HG03520 (cell line): ENCODE data around the gene NCK2.
A peak's percentile ranks its signal among the peaks of the same experiment; 100 is the strongest.

Experiments
- ATAC-seq: cut with Tn5 transposase; IDR thresholded peaks from one replicate; pipeline ENCODE4 v1.9.1; 2021; ENCODE audit warnings: mild to moderate bottlenecking, moderate library complexity; ENCODE audit not compliant: unreplicated experiment

Gene NCK2

DNA sequence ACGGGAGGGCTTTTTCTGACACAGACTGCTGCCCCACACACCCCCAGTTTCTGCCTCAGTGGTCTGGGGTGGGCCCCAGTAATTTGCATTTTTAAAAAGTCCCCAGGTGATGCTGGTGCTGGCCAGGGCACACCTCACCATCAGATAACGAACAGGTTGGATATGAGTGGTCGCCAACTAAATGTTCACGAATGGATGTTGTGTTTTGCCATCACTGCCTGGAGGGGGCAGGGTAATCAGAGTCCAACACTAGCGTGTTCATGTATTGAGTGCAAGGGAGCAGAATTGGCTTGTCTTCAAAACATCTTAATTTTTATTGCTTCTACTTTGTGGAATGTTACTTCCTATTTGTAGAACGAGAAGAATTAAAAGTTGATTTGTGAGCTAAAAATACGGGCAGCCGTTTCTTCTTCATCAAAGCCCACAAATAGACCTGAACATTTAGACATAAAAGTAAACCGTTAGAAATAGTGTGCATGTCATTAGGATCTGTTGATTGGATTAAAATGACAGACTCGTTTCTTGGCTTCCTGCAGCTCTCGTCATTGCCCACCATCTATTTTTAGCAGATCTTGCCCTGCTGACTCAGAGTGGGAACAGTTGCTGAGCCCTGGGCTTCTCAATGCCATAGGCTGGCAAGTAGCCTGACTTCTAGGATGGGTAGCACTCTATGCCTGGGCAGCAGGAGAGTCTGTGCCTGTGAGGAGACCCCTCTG is 45.2 kb downstream of the NCK2 start:
- peak; percentile 52 for ATAC-seq

DNA sequence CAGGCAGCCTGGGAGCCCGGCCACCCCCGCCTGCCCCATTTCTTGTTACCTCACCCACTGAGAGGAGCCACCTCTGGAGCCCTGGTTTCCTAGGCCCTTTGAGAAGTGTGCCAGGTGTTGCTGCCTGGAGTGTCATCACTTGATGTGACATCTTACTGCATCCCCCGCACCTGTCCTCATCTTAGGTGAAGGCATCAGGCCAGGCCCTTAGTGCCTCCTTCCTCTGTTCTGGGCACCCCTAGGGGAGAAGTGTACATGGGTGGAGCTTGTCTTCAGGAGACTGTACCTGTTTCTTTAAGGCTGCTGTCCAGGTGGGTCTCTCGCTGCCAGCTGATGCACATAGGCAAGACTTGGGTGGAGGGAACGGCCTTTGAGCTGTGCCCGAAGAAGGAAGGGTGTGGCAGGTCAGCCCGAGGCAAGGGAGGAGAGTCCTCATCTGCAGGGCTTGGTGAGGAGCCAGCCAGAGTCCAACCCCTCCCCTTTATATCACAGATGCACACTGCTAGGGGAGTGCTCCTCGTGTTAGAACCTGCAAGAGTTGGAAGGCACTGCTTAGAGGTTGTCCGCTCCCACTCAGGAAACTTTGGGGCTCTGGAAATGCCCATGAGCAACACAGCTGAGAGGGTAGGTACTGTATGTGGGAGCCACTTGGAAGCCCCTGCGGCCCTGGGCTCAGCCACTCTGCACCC is 45.9 kb downstream of the NCK2 start:
- ATAC-seq, result peak; percentile 3

DNA sequence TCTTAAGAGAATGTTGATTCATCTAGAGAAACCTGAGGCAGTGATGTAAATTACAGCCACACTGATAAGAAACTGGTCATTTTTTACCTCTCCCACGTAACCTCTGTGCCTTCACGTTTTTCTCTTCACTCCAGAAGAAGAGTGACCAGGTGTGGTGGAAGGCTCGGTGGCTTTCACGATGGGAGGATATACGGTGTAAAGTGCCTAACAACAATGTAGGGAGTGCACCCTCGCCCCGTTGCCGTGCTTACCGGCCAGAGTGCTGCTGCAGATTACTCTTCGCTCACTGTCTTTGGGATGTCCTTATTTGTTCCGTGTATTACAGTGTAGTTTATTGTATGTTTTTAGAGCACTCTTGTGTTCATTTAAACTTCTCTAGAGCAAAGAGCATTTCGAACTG is 46.5 kb downstream of the NCK2 start:
- ATAC-seq, result no peak

DNA sequence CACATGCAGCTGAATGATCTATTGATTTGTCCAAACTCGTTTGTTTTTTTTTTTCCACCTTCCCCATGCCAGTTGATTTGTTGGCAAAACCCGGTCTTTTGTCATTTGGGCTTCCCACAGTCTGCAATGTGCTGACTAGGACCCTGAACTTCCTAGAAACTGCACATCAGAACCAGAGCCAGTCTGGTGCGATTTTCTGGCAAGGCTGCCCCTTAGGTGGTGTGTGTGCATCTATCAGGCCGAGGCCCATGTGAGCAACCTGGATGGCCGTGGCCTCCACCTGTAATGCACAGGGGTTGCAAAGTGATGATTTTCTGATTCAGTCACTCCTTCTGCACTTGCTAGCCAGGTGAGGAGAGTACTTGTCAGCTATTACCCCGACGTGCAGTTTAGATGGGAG is 47.8 kb downstream of the NCK2 start:
- no peak for ATAC-seq

DNA sequence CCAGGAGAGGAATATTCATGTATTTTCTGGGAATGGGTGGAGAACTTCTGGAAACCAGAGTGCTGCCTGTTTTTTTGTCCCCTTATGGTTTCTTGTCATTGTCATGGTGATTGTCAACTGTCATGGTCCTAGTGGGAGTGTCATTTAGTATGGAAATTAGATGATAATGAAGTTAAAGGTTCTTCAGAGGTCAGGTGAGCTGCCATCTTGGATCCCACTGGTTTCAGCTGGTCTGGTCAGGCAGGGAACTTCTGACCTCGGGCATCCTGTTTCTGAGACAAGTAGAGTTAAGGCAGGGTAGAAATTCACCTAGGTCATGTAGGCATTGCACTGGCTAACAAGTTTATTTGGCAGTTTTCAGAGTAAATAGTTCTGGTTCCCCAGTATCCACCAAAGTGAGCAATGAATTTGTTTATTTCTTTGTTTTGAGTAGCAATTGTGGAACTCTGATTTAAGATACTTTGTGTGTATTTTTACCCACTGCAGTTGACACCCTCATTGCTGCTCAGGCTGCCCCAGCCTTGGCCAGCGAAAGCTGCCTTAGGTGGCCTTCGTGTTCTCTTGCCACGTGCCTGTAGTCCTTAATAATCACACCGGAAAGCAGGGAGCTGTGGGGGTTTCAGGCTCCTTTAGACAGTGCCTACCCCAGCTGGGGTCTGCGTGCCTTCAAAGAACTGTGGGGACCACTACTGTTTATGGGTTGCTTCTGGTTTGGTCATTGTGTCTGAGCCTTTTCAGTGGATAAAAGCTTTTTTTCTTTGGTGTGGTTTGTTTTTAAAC is 48.7 kb downstream of the NCK2 start:
- no peak for ATAC-seq

DNA sequence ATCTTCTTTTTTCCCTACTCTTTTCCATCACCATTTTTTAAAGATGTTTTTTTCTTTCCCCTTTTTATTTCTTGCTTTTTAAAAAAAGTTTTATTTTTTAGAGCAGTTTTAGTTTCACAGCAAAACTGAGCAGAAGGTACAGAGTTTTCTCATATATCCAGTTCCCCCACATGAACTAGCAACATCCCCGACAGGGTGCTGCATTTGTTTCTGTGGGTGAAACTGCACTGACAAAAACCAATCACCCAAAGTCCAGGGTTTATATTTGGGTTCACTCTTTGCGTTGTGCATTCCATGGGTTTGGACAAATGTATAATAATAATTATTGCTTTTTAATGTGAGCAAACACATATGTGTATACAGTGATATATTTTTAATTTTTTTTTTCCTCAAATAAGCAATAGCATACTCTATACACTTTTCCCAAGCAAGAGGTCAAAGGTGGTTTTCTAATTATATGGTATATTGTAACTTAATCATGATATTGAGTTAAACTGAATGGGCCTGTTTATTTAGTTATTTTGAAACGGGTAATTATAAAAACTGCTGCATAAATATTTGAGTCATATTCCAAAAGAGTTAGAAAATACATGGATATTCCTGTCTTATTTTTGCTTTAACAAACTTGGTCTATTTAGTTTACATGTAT is 50.3 kb downstream of the NCK2 start:
- ATAC-seq, result no peak

DNA sequence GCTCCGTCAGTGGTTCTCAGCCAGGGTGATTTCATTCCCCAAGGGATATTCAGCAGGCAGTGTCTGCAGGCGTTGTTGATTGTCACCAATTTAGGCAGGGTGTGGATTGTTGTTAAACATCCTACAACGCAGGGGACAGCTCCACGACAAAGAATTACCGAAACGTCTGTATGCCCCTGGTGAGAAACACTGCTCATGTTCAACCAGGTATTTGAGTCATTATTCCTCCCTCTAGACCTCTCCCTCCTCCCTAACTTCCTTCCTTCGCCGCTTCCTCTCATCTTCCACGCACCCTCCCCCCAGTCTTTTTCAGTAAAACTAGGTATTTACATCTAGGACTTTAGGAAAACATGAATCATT is 50.8 kb downstream of the NCK2 start:
- no peak for ATAC-seq

DNA sequence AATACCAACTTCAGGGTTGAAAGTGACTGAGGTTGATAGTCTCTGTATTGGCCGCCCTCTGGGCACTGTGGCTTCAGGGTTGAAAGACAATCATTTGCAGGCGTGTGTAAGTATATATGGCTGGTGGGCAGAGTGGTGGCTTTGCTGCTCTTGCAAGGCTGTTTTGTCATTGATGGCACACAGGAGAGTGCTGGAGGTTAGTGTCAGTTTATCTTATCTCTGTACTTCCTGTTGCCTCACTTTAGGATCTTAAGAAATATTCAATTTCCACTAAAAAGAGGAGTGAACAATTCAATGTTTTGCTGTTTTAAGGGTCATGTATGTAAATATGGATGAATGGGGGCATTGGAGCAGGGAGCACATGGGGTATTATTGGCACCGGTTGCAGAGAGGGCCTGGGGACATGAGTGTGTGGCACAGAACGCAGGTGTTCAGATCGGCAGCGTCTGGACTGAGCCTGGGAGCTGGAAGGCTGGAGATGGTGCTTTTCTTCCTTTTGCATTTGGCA is 51.5 kb downstream of the NCK2 start:
- ATAC-seq, result no peak

DNA sequence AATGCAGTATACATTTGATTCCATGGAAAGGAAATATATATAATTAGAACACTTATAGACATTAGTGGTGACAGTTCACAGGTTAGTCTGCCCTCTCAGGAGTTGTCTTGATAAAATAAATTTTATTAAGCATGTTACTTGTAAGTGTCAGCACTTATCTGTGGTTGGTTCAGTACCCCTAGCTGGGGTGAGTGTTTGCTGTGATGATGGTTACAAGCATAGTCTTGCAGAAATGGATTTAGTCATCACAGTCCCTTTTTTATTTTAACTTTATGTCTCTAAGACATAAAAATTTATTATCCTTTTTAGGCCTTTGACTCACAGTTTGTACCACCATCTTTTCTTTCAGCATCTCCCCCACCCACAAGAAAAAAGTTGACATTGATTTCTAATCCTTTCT is 52.1 kb downstream of the NCK2 start:
- ATAC-seq, result no peak

DNA sequence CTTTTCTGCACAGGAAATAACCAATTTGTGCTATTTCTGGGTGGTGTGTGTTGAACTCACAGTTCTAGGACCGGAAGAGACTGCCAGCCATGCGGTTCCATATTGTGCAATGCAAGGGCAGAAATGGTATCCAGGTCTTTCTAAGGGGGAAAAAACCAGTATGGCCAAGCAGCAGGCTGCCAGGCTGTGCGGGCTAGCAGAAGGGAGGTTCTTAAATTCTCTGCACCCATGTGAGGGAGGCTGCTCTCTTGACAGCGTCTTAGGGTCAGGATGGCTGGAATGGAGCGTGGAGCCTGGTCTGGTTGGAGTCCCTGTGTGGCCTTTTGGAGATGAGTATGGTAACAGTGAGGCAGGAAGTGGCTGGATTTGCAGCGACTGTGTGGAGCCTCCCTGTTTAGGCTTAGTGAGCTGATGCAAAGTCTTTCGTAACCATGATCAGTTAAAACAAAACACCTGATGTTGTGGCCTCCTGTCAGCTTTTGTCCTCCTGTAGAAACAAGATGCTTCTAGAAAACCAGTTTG is 52.6 kb downstream of the NCK2 start:
- ATAC-seq, result peak; percentile 43

DNA sequence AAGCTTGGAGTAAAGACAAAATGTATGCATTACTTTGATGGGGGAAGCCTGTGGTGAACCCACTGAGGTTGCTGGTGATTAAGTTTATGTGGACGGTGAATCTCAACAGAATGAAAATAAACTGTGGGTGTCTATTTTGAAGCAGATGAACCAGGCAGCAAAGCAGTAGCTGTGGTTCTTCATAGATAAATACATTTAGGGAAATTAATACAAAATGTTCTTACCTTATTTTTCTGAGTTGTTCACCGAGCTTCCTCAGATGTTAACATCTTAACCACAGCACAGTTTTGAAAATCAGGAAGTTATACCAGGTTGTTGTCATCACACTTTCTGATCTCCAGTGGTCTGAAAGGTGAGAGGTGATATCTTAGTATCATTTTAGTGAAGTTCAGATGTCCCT is 53.9 kb downstream of the NCK2 start:
- no peak for ATAC-seq

DNA sequence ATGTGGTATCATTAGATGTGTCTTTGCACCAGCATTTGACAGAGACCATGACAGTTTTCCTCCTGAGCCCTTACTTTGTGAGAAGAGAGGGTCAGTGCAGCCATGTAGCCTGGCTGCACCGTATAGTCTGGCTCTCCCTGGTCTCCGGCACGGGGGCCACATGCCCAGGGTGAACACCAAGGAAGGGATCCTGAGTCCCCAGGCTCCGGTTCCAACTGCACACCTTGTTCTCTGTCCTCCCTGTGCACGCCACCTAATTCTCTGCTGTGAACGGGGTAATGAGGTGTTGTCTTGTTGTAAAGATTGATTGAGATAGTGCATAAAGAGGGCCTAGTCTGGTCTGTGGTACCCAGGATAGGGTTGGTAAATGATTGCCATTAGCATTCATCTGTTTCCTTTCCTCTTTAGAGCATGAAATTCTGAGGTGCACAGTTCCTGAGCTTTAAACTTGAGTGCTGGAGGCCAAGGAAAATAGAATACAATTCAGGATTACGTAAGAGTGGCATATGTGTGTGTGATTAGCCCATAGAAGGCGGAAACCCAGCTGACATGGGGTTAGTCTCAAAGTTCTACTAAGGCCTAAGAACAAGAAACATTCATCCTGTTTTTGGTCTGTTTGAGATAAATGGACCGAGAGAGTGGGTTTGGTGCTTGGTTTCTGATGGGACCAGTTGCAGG is 55.5 kb downstream of the NCK2 start:
- no peak for ATAC-seq

DNA sequence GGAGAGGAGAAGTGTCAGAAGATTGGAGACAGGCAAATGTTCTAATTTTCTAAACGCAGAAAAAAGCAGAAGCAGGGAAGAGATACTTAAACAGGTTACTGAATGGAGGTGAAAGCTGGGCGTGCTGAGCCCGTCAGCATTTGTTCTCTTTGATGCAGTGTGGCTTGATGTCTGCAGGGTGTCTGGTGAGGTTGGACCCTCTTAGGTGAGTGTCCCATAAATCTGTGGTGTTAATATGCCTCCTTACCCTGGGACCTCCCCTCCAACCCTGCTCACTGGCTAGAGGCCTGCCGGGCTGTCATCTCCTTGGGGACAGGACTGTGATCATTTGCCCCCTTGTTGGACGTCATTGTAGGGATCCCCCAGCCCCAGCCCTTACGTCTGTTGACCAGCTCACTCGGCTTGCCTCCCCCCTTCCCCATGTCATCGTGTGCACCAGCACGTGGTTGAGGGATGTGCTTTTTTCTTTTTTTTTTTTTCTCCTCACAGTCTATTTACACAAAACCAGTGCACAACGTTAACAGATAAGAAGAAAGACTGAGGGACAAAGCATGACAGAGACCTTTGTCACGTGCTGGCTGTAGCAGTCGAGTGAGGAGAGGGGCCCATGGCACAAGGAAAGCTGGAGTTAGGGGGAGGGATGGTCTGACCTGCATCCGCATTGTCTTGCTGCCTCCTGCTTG is 56.4 kb downstream of the NCK2 start:
- ATAC-seq, result no peak

DNA sequence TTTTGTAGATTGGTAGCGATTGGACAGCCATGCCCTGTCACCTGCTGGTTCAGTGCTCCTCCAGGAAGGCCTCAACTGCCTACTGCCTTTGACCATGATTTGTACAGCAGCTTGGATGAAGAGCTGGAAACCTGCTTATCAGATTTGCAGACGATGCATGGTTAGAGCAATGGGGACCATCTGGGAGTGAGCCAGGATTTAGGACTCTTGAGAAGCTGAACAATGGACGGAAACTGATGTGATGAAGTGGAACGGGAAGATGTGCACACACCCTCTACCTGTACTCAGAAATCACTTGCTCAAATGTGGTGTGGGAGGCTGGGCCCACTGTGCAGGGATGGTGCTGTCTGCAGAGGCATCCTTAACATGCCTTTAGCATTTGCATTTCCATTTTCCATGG is 57.2 kb downstream of the NCK2 start:
- ATAC-seq, result no peak

DNA sequence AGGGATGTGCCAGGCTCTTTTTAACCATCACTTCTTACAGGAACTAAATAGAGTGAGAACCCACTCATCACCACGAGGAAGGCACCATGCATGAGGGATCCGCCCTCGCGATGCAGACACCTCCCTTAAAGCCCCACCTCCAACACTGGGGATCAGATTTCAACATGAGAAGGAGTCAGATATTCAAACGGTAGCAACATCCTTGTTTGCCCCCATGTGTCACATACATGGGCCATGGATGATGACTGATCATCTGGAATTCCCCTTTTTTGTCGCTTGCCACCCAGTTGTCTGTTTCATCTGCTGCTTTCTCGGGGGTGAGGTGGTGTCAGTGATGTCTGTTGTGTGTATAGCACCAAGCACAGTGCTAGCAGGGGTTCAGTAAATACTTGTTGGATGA is 57.9 kb downstream of the NCK2 start:
- ATAC-seq, result peak; percentile 49

DNA sequence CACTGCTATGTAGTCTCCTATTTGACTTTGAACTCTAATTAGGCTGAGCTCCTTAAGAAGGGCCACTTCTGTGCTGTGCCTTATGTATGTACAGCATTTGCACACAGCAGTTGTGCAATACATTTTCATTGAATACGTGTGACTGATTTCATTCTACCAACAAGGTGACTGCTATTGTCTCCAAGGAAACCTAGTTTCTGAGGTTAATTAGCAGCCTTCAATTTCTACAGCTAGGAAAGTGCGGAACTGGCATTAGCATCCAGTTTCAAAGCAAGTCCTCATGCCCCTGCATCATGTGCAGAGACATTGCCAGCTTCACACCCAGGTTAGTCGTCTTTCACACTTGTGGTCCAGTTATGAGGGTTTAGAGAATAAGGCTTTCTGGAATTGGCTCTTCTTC is 58.6 kb downstream of the NCK2 start:
- peak; percentile 33 for ATAC-seq

DNA sequence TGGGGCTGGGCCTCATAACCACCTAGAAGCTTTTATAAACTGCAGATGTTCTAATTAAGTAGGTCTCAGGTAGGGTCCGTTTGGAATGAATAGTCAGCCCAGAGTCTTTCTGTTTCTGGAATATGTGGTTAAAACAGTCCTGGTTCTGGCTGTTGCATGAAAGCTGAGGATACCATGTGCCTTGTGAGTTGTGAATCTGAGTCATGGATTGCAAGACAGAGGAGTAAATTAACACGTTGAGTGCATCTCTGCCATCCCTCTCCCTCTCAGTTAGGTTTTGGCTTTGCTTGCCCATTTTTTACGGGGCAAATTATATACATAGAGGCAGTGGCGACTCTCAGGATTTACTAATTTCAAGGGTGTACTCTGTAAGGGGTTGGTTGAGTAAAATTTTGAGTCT is 59.1 kb downstream of the NCK2 start:
- no peak for ATAC-seq

DNA sequence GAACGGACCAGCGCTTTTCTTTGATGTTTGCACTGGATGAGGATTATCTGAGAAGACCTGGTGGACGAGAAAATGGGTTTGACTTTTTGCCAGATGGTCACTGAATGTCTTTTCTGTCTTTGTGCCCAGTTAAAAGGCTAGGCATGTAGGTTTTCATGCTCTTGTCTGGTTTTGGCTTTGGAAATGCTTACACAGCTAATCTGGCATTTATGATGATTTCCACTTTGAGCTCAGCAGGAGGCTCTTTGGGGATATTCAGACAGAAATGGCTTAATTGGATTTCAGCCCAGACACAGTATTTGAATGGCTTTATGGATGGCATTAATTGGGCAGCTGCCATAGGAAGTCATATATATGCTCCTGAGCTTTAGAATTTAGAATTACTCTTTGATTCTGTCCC is 59.6 kb downstream of the NCK2 start:
- no peak for ATAC-seq

DNA sequence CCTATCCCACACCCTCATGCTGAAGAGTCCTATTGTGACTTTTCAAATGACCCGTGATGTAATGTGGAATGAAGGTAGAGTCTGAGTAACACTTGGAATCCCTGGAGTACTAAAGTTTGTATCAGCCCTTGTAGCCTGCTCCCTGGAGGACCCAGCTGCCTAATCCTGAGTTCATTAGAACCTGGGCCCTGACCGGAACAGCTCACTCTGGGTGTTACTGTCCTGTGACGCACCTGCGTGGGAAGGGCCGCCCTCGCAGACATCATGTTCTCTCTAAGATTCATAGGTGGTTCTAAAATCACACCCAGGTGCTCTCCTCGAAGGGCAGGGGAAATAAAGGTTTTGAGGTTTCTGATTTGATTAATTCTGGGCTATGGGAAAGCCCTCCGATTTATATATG is 62.3 kb downstream of the NCK2 start:
- no peak for ATAC-seq
